IMR-90 (cell line): ENCODE data around the gene KDM3B. TPM values are rescaled to one million over a fixed set of nuclear protein-coding genes. Genes with fewer than 3 reads are reported as not detected.
A peak's percentile ranks its signal among the peaks of the same experiment; 100 is the strongest.
"Not testable (repeated sequence)": the region's sequence is repeated elsewhere in the genome, so short reads cannot be mapped to it uniquely, and the experiment has no call there.

ENCODE experiments used
- ATAC-seq: fragments of 200-7000 bp; cut with Tn5 transposase; 2 replicates; pipeline ENCODE4 v1.9.1; 2020; ENCODE audit warnings: low read depth, mild to moderate bottlenecking, moderate library complexity
- BruUV-seq: library from RNA; stranded (reverse); fragments of 400-500 nt; replicated peaks from 2 replicates; lab custom pipeline; 2021; lab: Mats Ljungman, UMichigan
- CTCF ChIA-PET: fragments of 300-600 bp; formaldehyde crosslinking; extraction: SDS; loops from one replicate; lab custom pipeline; 2021; ENCODE audit warnings: antibody characterized with exemption; lab: Yijun Ruan, JAX
- POLR2A ChIA-PET: fragments of 300-600 bp; sonication (Branson Sonifier 250); formaldehyde crosslinking; loops from one replicate; lab custom pipeline; 2022; ENCODE audit warnings: antibody characterized with exemption; ENCODE audit not compliant: unreplicated experiment; lab: Charles Lee
- DNase-seq: peaks from one replicate; pipeline ENCODE4 v3.0.0; 2013
- H2AFZ ChIP-seq: replicated peaks from 2 replicates; pipeline ENCODE3; 2013; ENCODE audit warnings: low read length, mild to moderate bottlenecking; ENCODE audit not compliant: poor library complexity
- H2AK5ac ChIP-seq: 2 replicates; pipeline ENCODE4 v1.6.1; 2013; ENCODE audit warnings: low read depth, low read length, inconsistent platforms
- H2AK9ac ChIP-seq: replicated peaks from 2 replicates; pipeline ENCODE3; 2013; ENCODE audit warnings: mild to moderate bottlenecking, low read depth, low read length, moderate library complexity; ENCODE audit not compliant: poor library complexity
- H2BK120ac ChIP-seq: 2 replicates; pipeline ENCODE4 v1.6.1; 2013; ENCODE audit warnings: low read depth, low read length, inconsistent platforms
- H2BK15ac ChIP-seq: 3 replicates; pipeline ENCODE4 v1.6.1; 2013; ENCODE audit warnings: low read depth, low read length, inconsistent platforms
- H2BK20ac ChIP-seq: 2 replicates; pipeline ENCODE4 v1.6.1; 2013; ENCODE audit warnings: low read depth, mild to moderate bottlenecking, inconsistent platforms, low read length, moderate library complexity
- H2BK5ac ChIP-seq: 2 replicates; pipeline ENCODE4 v1.6.1; 2013; ENCODE audit warnings: mild to moderate bottlenecking, low read depth, low read length, inconsistent platforms; ENCODE audit not compliant: poor library complexity, severe bottlenecking
- H3K14ac ChIP-seq: replicated peaks from 2 replicates; pipeline ENCODE4 v1.6.1; 2013; ENCODE audit warnings: low read depth, low read length, inconsistent platforms
- H3K18ac ChIP-seq: 2 replicates; pipeline ENCODE4 v1.6.1; 2013; ENCODE audit warnings: low read depth, low read length, control low read depth
- H3K23ac ChIP-seq: 2 replicates; pipeline ENCODE4 v1.6.1; 2013; ENCODE audit warnings: low read depth, low read length, inconsistent platforms
- H3K27ac ChIP-seq: 2 replicates; pipeline ENCODE4 v1.5.1; 2013; ENCODE audit warnings: mild to moderate bottlenecking, control low read depth, low read length; ENCODE audit not compliant: insufficient read depth
- H3K27me3 ChIP-seq: 2 replicates; pipeline ENCODE4 v1.6.1; 2013; ENCODE audit warnings: low read length; ENCODE audit not compliant: control insufficient read depth, insufficient read depth
- H3K36me3 ChIP-seq: 2 replicates; pipeline ENCODE4 v1.6.1; 2013; ENCODE audit warnings: low read length, mixed read lengths; ENCODE audit not compliant: control insufficient read depth, insufficient read depth
- H3K4ac ChIP-seq: 2 replicates; pipeline ENCODE4 v1.6.1; 2013; ENCODE audit warnings: low read depth, low read length, inconsistent platforms
- H3K4me1 ChIP-seq: 2 replicates; pipeline ENCODE4 v1.6.1; 2013; ENCODE audit warnings: low read length, mixed read lengths; ENCODE audit not compliant: control insufficient read depth, insufficient read depth
- H3K4me2 ChIP-seq: 2 replicates; pipeline ENCODE4 v1.6.1; 2013; ENCODE audit warnings: low read depth, mild to moderate bottlenecking, control low read depth, low read length, moderate library complexity
- H3K4me3 ChIP-seq: 2 replicates; pipeline ENCODE4 v1.5.1; 2013; ENCODE audit warnings: low read depth, mild to moderate bottlenecking, control low read depth, low read length, moderate library complexity; ENCODE audit not compliant: insufficient read depth
- H3K56ac ChIP-seq: 2 replicates; pipeline ENCODE4 v1.6.1; 2013; ENCODE audit warnings: low read length, inconsistent platforms; ENCODE audit not compliant: insufficient read depth; ENCODE audit errors: extremely low read depth
- H3K79me1 ChIP-seq, 2 experiments: 2 replicates each; pipeline ENCODE4 v1.6.1; 2013; ENCODE audit warnings: low read length in 2 of 2, inconsistent platforms in 1 of 2, low read depth in 1 of 2
- H3K9ac ChIP-seq: 2 replicates; pipeline ENCODE4 v1.6.1; 2013; ENCODE audit warnings: low read depth, low read length, control low read depth
- H3K9me1 ChIP-seq: 2 replicates; pipeline ENCODE4 v1.6.1; 2013; ENCODE audit warnings: low read length, inconsistent platforms; ENCODE audit not compliant: insufficient read depth
- H3K9me3 ChIP-seq: 2 replicates; pipeline ENCODE4 v1.6.1; 2013; ENCODE audit warnings: low read length; ENCODE audit not compliant: control insufficient read depth, insufficient read depth
- H4K20me1 ChIP-seq: 2 replicates; pipeline ENCODE4 v1.6.1; 2013; ENCODE audit warnings: low read length, inconsistent platforms; ENCODE audit not compliant: insufficient read depth
- H4K5ac ChIP-seq: 2 replicates; pipeline ENCODE4 v1.6.1; 2013; ENCODE audit warnings: mild to moderate bottlenecking, low read depth, low read length, control low read depth
- H4K8ac ChIP-seq, 2 experiments: 2 replicates each; pipeline ENCODE4 v1.6.1; 2013; ENCODE audit warnings: low read depth in 2 of 2, low read length in 2 of 2, control low read depth in 1 of 2, inconsistent platforms in 1 of 2
- H4K91ac ChIP-seq: 2 replicates; pipeline ENCODE4 v1.6.1; 2013; ENCODE audit warnings: low read depth, low read length, inconsistent platforms; ENCODE audit not compliant: insufficient read depth
- CTCF ChIP-seq: conservative IDR thresholded peaks from 2 replicates; pipeline ENCODE4 v1.5.1; 2012; ENCODE audit warnings: mild to moderate bottlenecking, low read depth, low read length, improper control_type of control experiment
- RAD21 ChIP-seq: IDR thresholded peaks from 2 replicates; pipeline ENCODE4 v1.6.1; 2012; ENCODE audit warnings: low read length, improper control_type of control experiment
- SMC3 ChIP-seq: fragments of 150-350 bp; IDR thresholded peaks from 2 replicates; pipeline ENCODE4 v1.6.1; 2016; ENCODE audit warnings: low read depth, mild to moderate bottlenecking, antibody characterized with exemption, low read length, moderate library complexity
- WGBS, 2 experiments: methylation state at CpG; one replicate each; pipeline versions ENCODE4 v1.1.5 to v1.1.7; 2013; ENCODE audit warnings: missing lambda C conversion rate in 2 of 2; ENCODE audit not compliant: insufficient read length in 1 of 2; ENCODE audit errors: extremely low coverage in 2 of 2; 5-methylcytosine and 5-hydroxymethylcytosine counted together
- dilution Hi-C: fragments of 300-500 bp; cut with HindIII; formaldehyde crosslinking; loops from one replicate; pipeline ENCODE4 v1.14.3; 2018; ENCODE audit warnings: low sequenced_read_pairs; ENCODE audit not compliant: unreplicated experiment
- in situ Hi-C: fragments of 300-500 bp; cut with MboI; formaldehyde crosslinking; loops from 3 replicates; pipeline ENCODE4 v1.14.3; 2019; ENCODE audit warnings: low sequenced_read_pairs, inconsistent platforms, mixed read lengths
- intact Hi-C: fragments of 100-400 bp; cut with micrococcal nuclease; formaldehyde crosslinking; loops from 2 replicates; pipeline ENCODE4 v1.10.0; 2022
- polyA plus RNA-seq, 3 experiments: library from polyadenylated mRNA; depleted of rRNA; stranded (reverse); fragments of >200 nt; gene quantifications; 2 replicates each; pipeline ENCODE4 v1.2.3, GENCODE V29; 2012; ENCODE audit warnings: low replicate concordance in 1 of 3
- total RNA-seq: library from RNA; depleted of rRNA; stranded (reverse); fragments of >200 nt; gene quantifications from 2 replicates; pipeline ENCODE4 v1.2.3, GENCODE V29; 2012

The KDM3B gene
- total and polyA plus RNA-seq, 2 of the 4 experiments (the other 2 are of a cell fraction), result 19.4 to 35.8 TPM

GRCh38 chr5:138410996-138411640 lies 58.6 kb downstream of the KDM3B start:
- H3K4me1 ChIP-seq, BruUV-seq, H4K20me1 ChIP-seq, H3K9me1 ChIP-seq, H3K18ac ChIP-seq, H3K23ac ChIP-seq, H4K8ac ChIP-seq, H3K14ac ChIP-seq, POLR2A ChIA-PET, H2AFZ ChIP-seq, H3K27ac ChIP-seq, H3K79me1 ChIP-seq, H4K5ac ChIP-seq, H3K56ac ChIP-seq, H3K4me3 ChIP-seq, H3K9ac ChIP-seq, H2BK15ac ChIP-seq, ATAC-seq, H3K4ac ChIP-seq, H2BK20ac ChIP-seq, H3K27me3 ChIP-seq, H2AK5ac ChIP-seq, H2BK5ac ChIP-seq, H2BK120ac ChIP-seq, dilution Hi-C loops, H2AK9ac ChIP-seq, H4K91ac ChIP-seq, H3K9me3 ChIP-seq, H3K4me2 ChIP-seq: not testable (repeated sequence)
- DNase-seq, result peak; percentile 31
- WGBS, 2 experiments, result no CpG with 5 or more reads among the region's 14 CpGs
- H3K36me3 ChIP-seq, result peaks cover 23% of the 10 kb centered on the region
- in situ Hi-C loops (loop anchor here (10.0 kb wide), 2 partner anchors 186 to 226 kb away; no protein-coding TSS in a partner anchor), intact Hi-C loops (loop anchor here (2.0 kb wide), 1 partner anchor 188 kb away; no protein-coding TSS in a partner anchor)
- CTCF ChIA-PET, result interaction anchor here (0.6 to 1.0 kb wide), 3 partner anchors 14 to 186 kb away, joined by 3 read pairs; no protein-coding TSS in a partner anchor
- peak; percentile 43 for TF ChIP-seq RAD21
- TF ChIP-seq SMC3, result peak; percentile 36; the same call in 1 of the 2 replicates
- peak; percentile 40 for TF ChIP-seq CTCF
